ENCODE measurements around the gene PIP5KL1.

Gene PIP5KL1, protein sequence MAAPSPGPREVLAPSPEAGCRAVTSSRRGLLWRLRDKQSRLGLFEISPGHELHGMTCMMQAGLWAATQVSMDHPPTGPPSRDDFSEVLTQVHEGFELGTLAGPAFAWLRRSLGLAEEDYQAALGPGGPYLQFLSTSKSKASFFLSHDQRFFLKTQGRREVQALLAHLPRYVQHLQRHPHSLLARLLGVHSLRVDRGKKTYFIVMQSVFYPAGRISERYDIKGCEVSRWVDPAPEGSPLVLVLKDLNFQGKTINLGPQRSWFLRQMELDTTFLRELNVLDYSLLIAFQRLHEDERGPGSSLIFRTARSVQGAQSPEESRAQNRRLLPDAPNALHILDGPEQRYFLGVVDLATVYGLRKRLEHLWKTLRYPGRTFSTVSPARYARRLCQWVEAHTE

DNA sequence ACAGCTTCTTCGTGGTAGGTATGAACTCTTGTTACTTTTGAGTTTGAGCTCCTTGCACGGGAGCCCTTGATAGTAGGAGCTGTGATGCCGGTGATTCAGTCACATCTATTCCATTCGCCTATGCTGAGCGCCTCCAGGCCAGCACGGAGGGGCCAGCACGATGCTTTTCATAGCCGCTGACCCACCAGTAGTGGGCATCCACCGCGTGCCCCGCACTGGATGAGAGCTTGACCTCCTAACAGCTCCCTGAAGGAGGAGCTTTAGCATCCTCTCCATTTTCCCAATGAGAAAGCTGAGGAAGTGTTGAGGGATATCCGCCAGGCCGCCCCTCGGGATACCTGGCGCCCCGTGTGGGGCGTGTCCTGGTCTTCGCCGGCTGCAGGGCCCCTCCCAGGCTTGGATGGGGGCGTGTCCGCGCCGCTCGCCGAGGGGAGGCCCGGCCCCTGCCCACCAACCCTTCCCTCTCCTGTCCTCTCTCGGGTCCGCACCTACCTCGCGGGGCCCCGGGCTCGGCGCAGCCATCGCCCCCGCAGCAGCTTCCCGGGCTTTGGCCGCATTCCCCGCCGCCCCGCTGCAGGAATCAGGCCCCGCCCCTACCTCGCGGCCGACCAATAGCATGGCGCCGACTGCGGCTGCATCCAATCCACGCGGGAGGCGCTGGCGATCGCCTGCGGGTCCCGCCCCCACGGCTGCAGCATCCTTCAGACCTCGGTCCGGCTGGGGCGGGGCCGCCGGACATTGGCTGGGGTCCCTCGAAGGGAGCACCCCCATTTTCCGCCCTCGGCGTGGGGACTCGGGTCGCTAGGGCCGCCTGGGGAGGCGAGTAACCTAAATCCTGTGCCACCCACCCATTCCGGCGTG is at the start of gene PIP5KL1:
Gene PIP5KL1 (minus strand): TSS at position 547 of the 861 bp plus-strand sequence. CDS start 25 bp downstream, at position 522.
- no peak for DNase-seq (ENCODE audit: low read depth)
- no peak within 1 kb of the TSS for H3K4me3 ChIP-seq (ENCODE audit: low read depth, low read length)

DNA sequence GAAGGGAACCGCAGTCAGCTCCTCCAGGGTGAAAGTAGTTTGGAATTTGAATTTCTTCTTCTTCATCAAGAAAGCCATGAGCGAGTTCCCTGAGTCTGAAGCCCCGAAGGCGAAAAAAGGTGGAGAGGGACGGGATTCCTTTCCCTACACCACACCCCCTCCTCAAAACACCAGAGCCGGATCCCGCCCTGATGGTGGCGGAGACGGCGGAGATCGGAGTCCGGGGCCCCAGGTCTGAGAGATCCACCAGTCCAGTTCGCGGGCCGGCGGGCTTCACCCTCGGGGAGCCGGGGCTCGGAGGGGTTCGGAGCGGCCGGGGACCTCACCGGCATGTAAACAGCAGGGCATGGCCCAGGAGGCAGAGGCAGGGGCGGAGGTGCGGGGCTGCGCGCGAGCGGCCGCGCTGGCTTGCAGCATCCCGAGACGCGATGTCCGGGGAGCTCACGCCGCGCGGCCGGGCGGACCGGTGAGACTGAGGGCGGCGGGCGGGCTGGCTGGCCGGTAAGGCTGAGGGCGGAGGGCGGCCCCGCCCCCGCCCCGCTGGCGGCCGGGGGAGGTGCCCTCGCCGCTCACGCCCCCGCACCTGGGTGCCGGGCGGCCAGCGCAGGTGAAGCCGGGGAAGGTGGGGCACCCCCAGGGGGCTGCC is 49.6 kb upstream of the PIP5KL1 start:
- TF ChIP-seq, protein P1, sequence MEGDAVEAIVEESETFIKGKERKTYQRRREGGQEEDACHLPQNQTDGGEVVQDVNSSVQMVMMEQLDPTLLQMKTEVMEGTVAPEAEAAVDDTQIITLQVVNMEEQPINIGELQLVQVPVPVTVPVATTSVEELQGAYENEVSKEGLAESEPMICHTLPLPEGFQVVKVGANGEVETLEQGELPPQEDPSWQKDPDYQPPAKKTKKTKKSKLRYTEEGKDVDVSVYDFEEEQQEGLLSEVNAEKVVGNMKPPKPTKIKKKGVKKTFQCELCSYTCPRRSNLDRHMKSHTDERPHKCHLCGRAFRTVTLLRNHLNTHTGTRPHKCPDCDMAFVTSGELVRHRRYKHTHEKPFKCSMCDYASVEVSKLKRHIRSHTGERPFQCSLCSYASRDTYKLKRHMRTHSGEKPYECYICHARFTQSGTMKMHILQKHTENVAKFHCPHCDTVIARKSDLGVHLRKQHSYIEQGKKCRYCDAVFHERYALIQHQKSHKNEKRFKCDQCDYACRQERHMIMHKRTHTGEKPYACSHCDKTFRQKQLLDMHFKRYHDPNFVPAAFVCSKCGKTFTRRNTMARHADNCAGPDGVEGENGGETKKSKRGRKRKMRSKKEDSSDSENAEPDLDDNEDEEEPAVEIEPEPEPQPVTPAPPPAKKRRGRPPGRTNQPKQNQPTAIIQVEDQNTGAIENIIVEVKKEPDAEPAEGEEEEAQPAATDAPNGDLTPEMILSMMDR (IDR thresholded peaks at IDR 0.05; ENCODE audit: low read depth, low read length): no peak
- TF ChIP-seq, protein P2, sequence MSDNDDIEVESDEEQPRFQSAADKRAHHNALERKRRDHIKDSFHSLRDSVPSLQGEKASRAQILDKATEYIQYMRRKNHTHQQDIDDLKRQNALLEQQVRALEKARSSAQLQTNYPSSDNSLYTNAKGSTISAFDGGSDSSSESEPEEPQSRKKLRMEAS (IDR thresholded peaks at IDR 0.05; ENCODE audit: low read depth, low read length): no peak
- TF ChIP-seq MYC (IDR thresholded peaks at IDR 0.05; ENCODE audit: low read depth, low read length) (no peak), POLR2A (IDR thresholded peaks at IDR 0.05; ENCODE audit: extremely low read depth, insufficient read length) (no peak)
- peak; percentile 47 for DNase-seq (ENCODE audit: low read depth)
- peak overlapping the region; percentile 55 for H3K4me3 ChIP-seq (ENCODE audit: low read depth, low read length)

More for the DNA sequence above, at the start of gene PIP5KL1:
- TF ChIP-seq, protein P2 (IDR thresholded peaks at IDR 0.05; ENCODE audit: low read depth, low read length): no peak
- TF ChIP-seq MYC (IDR thresholded peaks at IDR 0.05; ENCODE audit: low read depth, low read length) (no peak), POLR2A (IDR thresholded peaks at IDR 0.05; ENCODE audit: extremely low read depth, insufficient read length) (no peak)
- TF ChIP-seq, protein P1 (IDR thresholded peaks at IDR 0.05; ENCODE audit: low read depth, low read length): no peak

DNA sequence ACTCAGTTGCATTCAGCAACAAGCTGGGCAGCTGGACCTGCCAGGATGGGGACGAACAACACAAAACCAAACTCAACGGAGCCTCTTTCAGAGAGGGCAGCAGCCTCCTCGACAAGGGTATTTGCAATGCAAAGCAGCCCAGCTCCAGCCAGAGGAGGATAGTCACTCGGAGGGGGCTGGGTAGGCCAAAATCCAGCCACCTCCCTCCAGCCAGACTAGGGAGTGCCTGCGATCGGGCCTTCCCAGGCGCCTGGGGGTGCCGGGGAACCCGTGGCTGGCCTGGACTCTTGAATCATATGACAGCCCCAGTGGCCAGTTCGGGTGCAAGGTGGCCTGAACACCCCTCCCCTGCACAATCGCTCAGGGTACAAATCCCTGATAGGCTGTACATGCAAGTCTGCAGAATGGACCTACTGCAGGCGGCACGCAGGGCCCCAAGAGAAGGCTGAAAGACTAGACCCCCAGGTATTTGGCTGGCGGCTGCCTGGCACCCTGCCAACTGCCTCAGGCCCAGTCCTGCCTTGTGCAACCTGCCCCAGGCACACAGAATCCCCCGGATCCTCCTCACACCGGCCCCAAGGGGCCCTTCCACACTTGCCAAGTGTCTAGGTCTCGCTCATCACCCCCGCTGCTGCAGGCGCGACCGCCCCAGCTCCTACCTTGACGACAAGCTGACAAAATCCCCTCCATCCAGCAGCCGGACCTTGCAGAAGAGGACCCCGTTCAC is 48.9 kb upstream of the PIP5KL1 start:
- peak; percentile 56 for DNase-seq (ENCODE audit: low read depth)
- TF ChIP-seq POLR2A (IDR thresholded peaks at IDR 0.05; ENCODE audit: extremely low read depth, insufficient read length): no peak
- TF ChIP-seq, protein P2 (IDR thresholded peaks at IDR 0.05; ENCODE audit: low read depth, low read length): no peak
- TF ChIP-seq, protein P1 (IDR thresholded peaks at IDR 0.05; ENCODE audit: low read depth, low read length): no peak
- no peak; the same call in 1 of the 2 replicates for TF ChIP-seq MYC (IDR thresholded peaks at IDR 0.05; ENCODE audit: low read depth, low read length)
- peak overlapping the region; percentile 55 for H3K4me3 ChIP-seq (ENCODE audit: low read depth, low read length)

DNA sequence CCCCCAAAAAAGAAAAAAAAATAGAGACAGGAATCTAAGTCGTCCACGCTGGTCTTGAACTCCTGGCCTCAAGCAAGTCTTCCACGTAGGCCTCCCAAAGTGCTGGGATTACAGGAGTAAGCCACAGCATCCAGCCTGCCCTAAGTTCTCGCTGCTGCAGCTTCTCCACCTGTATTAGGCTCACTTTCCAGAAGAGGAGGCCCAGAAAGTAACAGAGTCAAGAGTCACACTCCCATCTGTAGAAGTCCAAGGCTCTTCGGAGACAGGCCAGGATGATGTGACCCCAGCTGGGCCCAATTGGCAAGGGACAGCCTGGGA is 48.4 kb upstream of the PIP5KL1 start:
- peak overlapping the region; percentile 55 for H3K4me3 ChIP-seq (ENCODE audit: low read depth, low read length)
- TF ChIP-seq POLR2A (IDR thresholded peaks at IDR 0.05; ENCODE audit: extremely low read depth, insufficient read length) (no peak), MYC (IDR thresholded peaks at IDR 0.05; ENCODE audit: low read depth, low read length) (no peak)
- TF ChIP-seq, protein P1 (IDR thresholded peaks at IDR 0.05; ENCODE audit: low read depth, low read length): no peak
- TF ChIP-seq, protein P2 (IDR thresholded peaks at IDR 0.05; ENCODE audit: low read depth, low read length): no peak
- no peak for DNase-seq (ENCODE audit: low read depth)

All from NB4 (cell line).